ENCODE data around the gene TRAP1.

Gene TRAP1

DNA sequence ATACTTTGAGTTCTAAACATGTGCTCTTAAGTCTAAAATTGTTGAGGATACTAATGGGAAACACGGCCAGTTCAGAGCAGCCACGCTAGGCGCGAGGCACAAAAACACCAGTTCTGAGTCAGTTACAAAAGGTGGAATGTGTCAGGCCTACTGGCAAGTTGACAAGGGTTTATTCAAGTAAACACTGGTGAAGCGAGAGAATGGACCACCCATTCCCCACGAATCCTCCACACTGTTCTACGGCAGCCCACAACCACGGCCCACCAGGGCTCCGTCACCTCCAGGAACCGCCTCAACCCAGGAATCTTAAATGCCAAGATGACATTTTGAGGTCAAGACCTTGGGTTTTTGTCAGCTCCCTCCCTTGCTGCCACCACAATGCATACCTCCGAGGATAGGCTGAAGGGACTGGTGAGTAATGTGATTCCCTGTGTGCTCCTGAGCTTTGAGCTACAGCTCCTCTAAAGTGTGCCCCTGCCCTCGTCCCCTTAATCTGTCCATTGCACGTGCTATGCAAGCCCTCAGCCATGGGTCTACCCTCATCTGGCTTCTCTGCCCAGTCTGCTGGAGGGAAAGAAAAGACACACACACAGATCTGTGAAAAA is 28.5 kb upstream of the TRAP1 start:
- Mint-ChIP-seq H3K27ac (no peak overlapping the region), H3K9me3 (no peaks in the 10 kb centered on the region), H3K4me1 (ENCODE audit: low read depth) (peaks cover 4% of the 10 kb centered on the region), H3K4me3 (no peak overlapping the region), H3K36me3 (ENCODE audit: low read depth) (peaks cover 47% of the 10 kb centered on the region), H3K27me3 (ENCODE audit: low read depth) (no peaks in the 10 kb centered on the region)

- H3K27ac Mint-ChIP-seq: no peak overlapping the region
- no peaks in the 10 kb centered on the region for H3K9me3 Mint-ChIP-seq
- H3K4me3 Mint-ChIP-seq: no peak overlapping the region
- H3K36me3 Mint-ChIP-seq (ENCODE audit: low read depth): peaks cover 51% of the 10 kb centered on the region
- no peaks in the 10 kb centered on the region for H3K27me3 Mint-ChIP-seq (ENCODE audit: low read depth)
- H3K4me1 Mint-ChIP-seq (ENCODE audit: low read depth): no peaks in the 10 kb centered on the region
Measured at GRCh38 chr16:3744018-3744417, 26.7 kb upstream of the TRAP1 start.

DNA sequence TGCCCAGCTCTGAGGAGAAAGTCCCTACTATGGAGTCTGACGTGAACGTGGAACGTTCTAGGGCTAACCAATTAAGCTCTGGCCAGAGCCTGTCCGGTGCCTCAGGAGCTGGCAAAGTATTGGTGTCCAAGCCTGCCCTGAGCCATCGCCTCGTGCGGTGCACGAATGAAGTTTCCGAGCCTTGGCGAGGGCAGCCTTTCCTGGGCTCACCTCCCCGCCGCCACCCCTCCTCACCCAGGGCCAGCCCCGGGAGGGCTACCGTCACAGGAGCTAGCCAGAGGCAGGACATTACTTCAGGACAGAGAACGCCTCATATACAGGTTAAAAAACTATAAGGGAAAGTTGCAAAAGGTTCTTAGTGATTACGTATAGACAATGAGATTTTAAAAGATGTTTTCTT is 23.6 kb upstream of the TRAP1 start:
- H3K9me3 Mint-ChIP-seq: no peaks in the 10 kb centered on the region
- H3K27ac Mint-ChIP-seq: no peak overlapping the region
- peaks cover under 1% of the 10 kb centered on the region for H3K4me1 Mint-ChIP-seq (ENCODE audit: low read depth)
- no peak overlapping the region for H3K4me3 Mint-ChIP-seq
- no peaks in the 10 kb centered on the region for H3K27me3 Mint-ChIP-seq (ENCODE audit: low read depth)
- peaks cover 49% of the 10 kb centered on the region for H3K36me3 Mint-ChIP-seq (ENCODE audit: low read depth)

- peaks cover 2% of the 10 kb centered on the region for H3K4me1 Mint-ChIP-seq (ENCODE audit: low read depth)
- no peaks in the 10 kb centered on the region for H3K9me3 Mint-ChIP-seq
- no peaks in the 10 kb centered on the region for H3K27me3 Mint-ChIP-seq (ENCODE audit: low read depth)
- no peak overlapping the region for H3K4me3 Mint-ChIP-seq
- H3K36me3 Mint-ChIP-seq (ENCODE audit: low read depth): peaks cover 49% of the 10 kb centered on the region
- no peak overlapping the region for H3K27ac Mint-ChIP-seq
Measured at GRCh38 chr16:3740186-3740585, 22.9 kb upstream of the TRAP1 start.

- Mint-ChIP-seq H3K27ac (no peak overlapping the region), H3K4me1 (ENCODE audit: low read depth) (peaks cover 5% of the 10 kb centered on the region), H3K9me3 (no peaks in the 10 kb centered on the region), H3K36me3 (ENCODE audit: low read depth) (peaks cover 52% of the 10 kb centered on the region), H3K4me3 (no peak overlapping the region), H3K27me3 (ENCODE audit: low read depth) (no peaks in the 10 kb centered on the region)
Measured at GRCh38 chr16:3739636-3740035, 22.3 kb upstream of the TRAP1 start.

GRCh38 chr16:3738541-3738940 is 21.2 kb upstream of the TRAP1 start:
- no peak overlapping the region for H3K27ac Mint-ChIP-seq

GRCh38 chr16:3738128-3738527 is 20.8 kb upstream of the TRAP1 start:
- Mint-ChIP-seq H3K4me3 (no peak overlapping the region), H3K27ac (no peak overlapping the region), H3K9me3 (no peaks in the 10 kb centered on the region), H3K27me3 (ENCODE audit: low read depth) (no peaks in the 10 kb centered on the region), H3K36me3 (ENCODE audit: low read depth) (peaks cover 50% of the 10 kb centered on the region), H3K4me1 (ENCODE audit: low read depth) (peaks cover 5% of the 10 kb centered on the region)

More at GRCh38 chr16:3738541-3738940, 21.2 kb upstream of the TRAP1 start:
- no peak overlapping the region for H3K4me3 Mint-ChIP-seq
- no peaks in the 10 kb centered on the region for H3K27me3 Mint-ChIP-seq (ENCODE audit: low read depth)
- peaks cover 5% of the 10 kb centered on the region for H3K4me1 Mint-ChIP-seq (ENCODE audit: low read depth)
- H3K36me3 Mint-ChIP-seq (ENCODE audit: low read depth): peaks cover 51% of the 10 kb centered on the region
- no peaks in the 10 kb centered on the region for H3K9me3 Mint-ChIP-seq

DNA sequence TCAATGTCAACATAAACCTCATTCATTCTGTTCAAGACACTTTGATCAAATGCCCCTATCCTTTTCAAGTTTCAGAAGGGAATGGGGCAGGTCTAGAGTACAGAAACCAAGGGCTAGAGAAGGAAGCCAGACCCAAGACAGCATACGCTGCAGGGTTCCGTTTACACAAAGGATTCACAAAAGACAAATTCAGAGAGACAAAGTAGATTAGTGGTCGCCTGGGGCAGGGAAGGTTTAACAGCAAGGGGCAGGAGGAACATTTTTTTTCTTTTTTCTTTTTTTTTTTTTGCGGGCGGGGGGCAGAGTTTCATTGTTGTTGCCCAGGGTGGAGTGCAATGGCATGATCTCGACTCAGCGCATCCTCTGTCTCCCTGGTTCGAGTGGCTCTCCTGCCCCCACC is 19.9 kb upstream of the TRAP1 start:
- Mint-ChIP-seq H3K27ac (no peak overlapping the region), H3K4me1 (ENCODE audit: low read depth) (peaks cover 5% of the 10 kb centered on the region), H3K4me3 (no peak overlapping the region), H3K9me3 (no peaks in the 10 kb centered on the region), H3K36me3 (ENCODE audit: low read depth) (peaks cover 42% of the 10 kb centered on the region), H3K27me3 (ENCODE audit: low read depth) (no peaks in the 10 kb centered on the region)

DNA sequence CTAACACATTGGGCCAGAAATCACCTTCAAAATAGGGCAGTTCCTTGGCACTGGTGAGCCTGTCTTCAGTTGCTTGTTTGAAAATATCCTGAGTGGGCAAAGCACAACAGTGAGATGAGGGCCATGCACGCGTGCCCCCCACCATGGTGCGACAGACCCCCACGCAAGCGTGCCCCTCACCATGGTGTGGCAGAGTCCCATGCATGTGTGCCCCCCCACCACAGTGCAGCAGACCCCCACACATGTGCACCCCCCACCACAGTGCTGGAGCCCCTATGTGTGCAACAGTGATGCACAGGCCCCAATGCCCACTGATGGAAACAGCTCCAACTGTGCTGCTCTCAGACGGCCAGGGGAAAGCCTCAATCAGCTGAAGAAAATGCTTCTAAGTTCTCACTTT is 18.8 kb upstream of the TRAP1 start:
- Mint-ChIP-seq H3K27me3 (ENCODE audit: low read depth) (no peaks in the 10 kb centered on the region), H3K36me3 (ENCODE audit: low read depth) (peaks cover 45% of the 10 kb centered on the region), H3K4me1 (ENCODE audit: low read depth) (peaks cover 5% of the 10 kb centered on the region), H3K4me3 (no peak overlapping the region), H3K27ac (no peak overlapping the region), H3K9me3 (no peaks in the 10 kb centered on the region)

DNA sequence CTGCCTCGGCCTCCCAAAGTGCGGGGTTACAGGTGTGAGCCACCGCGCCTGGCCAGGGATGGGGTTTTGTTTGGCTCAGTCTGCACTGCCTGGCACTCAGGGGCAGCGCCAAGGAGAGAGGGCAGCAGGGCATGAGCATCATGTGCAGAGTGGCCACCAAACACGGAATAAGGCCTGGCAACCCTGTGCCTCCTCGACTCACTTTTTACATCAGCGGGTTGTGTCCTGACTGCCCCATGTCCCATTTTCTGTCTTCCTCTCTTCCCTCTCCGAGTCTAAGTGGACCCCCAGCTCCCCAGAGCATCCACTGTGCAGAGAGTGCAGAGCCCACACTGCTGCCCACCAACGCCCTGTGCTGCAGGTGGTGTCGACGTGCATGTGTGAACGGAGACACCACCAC is 18.2 kb upstream of the TRAP1 start:
- Mint-ChIP-seq H3K4me1 (ENCODE audit: low read depth) (peaks cover 5% of the 10 kb centered on the region), H3K36me3 (ENCODE audit: low read depth) (peaks cover 47% of the 10 kb centered on the region), H3K27me3 (ENCODE audit: low read depth) (no peaks in the 10 kb centered on the region), H3K27ac (no peak overlapping the region), H3K4me3 (no peak overlapping the region), H3K9me3 (no peaks in the 10 kb centered on the region)

DNA sequence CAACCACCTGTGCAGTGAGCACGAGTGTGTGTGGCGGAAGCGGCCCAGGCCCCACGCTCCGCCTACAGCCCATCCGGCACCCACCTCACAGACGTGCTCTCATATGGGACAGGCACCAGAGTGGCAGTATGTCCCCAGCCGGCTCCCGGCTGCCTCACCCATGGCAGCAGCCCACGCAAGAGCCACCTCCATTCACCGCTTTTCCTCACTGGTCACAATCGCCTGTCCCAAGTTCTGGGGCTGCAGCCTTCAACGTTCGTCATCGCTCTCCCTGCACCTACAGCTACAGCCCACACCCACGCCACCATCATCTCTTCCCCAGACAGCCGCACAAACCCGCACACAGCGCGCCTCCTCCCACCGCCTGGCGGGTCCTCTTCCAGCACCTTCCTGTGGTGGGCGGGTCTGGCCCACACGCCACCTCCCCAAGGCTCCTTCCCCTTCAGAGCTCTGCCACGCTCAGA is 17.5 kb upstream of the TRAP1 start:
- Mint-ChIP-seq H3K27me3 (ENCODE audit: low read depth) (no peaks in the 10 kb centered on the region), H3K36me3 (ENCODE audit: low read depth) (peaks cover 51% of the 10 kb centered on the region), H3K4me1 (ENCODE audit: low read depth) (peaks cover 5% of the 10 kb centered on the region), H3K9me3 (no peaks in the 10 kb centered on the region), H3K27ac (no peak overlapping the region), H3K4me3 (no peak overlapping the region)

DNA sequence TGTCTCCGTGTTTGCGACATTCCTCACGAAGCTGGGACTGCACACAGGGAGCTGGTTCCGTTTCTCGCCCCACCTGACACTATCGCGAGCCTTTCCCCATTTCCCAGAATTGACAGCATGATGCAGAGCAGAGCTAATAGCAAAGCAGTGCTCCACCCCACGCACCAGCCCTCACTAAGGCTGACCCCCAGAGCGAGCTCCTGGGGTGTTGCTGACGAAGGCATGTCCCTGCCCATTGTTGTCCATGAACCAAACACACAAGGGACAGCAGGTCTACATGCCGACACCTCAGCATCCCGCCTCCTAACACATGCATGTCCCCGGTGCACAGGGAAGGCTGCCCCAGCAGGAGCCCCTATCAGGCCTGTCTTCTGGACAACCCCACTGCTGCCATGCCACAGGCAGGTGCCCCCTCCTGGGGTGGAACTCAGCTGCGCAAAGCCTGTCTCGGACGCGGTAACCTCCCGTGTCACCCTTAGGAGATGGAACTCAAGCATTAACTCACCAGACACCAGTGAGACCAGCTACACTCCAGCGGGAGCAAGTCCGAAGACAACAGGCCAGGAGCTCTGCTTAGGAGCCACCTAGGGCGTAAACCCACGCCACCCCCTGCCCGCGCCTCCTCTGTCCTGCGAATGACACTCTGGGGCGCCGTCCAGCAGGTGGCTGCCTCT is 16.9 kb upstream of the TRAP1 start:
- Mint-ChIP-seq H3K9me3 (no peaks in the 10 kb centered on the region), H3K27ac (no peak overlapping the region), H3K36me3 (ENCODE audit: low read depth) (peaks cover 49% of the 10 kb centered on the region), H3K4me1 (ENCODE audit: low read depth) (peaks cover 5% of the 10 kb centered on the region), H3K27me3 (ENCODE audit: low read depth) (no peaks in the 10 kb centered on the region), H3K4me3 (no peak overlapping the region)

DNA sequence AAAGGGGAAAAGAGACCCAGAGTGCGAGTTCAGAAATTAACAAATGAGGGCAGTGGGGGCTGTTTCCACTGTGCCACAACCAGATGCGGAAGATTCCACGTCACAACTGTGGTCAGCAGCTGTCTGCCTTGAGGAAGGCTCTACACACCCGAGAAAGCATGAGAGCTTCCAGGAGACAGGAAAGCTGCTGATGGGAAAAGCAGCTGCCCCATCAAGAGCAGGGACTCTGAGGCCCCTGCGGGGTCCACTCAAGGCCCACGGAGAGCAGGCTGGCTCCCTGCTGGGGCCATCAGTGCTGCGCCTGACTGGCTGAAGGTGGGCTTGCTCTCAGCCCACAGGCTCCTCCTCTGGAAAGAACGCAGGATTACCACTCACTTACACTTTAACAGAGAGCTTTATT is 14.8 kb upstream of the TRAP1 start:
- H3K4me3 Mint-ChIP-seq: no peak overlapping the region
- H3K27ac Mint-ChIP-seq: no peak overlapping the region
- no peaks in the 10 kb centered on the region for H3K9me3 Mint-ChIP-seq
- H3K27me3 Mint-ChIP-seq (ENCODE audit: low read depth): no peaks in the 10 kb centered on the region
- H3K4me1 Mint-ChIP-seq (ENCODE audit: low read depth): peaks cover 5% of the 10 kb centered on the region
- peaks cover 44% of the 10 kb centered on the region for H3K36me3 Mint-ChIP-seq (ENCODE audit: low read depth)

- Mint-ChIP-seq H3K27me3 (ENCODE audit: low read depth) (no peaks in the 10 kb centered on the region), H3K4me3 (no peak overlapping the region), H3K27ac (no peak overlapping the region), H3K9me3 (no peaks in the 10 kb centered on the region), H3K4me1 (ENCODE audit: low read depth) (peaks cover 5% of the 10 kb centered on the region), H3K36me3 (ENCODE audit: low read depth) (peaks cover 42% of the 10 kb centered on the region)
Measured at GRCh38 chr16:3731126-3731935, 14.0 kb upstream of the TRAP1 start.
